GM12878 (cell line): ENCODE measurements around the gene SLC2A4. TPM values are rescaled to one million over a fixed set of nuclear protein-coding genes. Genes with fewer than 3 reads are reported as not detected.

Experiments
- BRCA1 ChIP-seq: IDR thresholded peaks from 2 replicates; pipeline ENCODE4 v1.6.1; 2011; ENCODE audit warnings: low read depth, low read length, improper control_type of control experiment
- CEBPB ChIP-seq, 2 experiments: fragments of 150-350 bp in 1 of 2; IDR thresholded peaks; 2 replicates each; pipeline ENCODE4 v1.6.1; 2012 to 2014; ENCODE audit warnings: low read depth in 2 of 2, low read length in 2 of 2, borderline replicate concordance in 1 of 2, inconsistent platforms in 1 of 2
- CREM ChIP-seq: IDR thresholded peaks from 2 replicates; pipeline ENCODE4 v1.6.1; 2014; ENCODE audit warnings: antibody characterized with exemption, low read depth
- DPF2 ChIP-seq: fragments of 450-650 bp; IDR thresholded peaks from 2 replicates; pipeline ENCODE4 v1.6.1; 2017; ENCODE audit warnings: mild to moderate bottlenecking
- EED ChIP-seq: sonication (generic); IDR thresholded peaks from 2 replicates; pipeline ENCODE4 v1.6.1; 2016; ENCODE audit warnings: antibody characterized with exemption, low read depth
- EGR1 ChIP-seq, 2 experiments: IDR thresholded peaks; 1 replicate in 1 of 2; 2 replicates in 1 of 2; pipeline ENCODE4 v1.6.1; 2011 to 2012; ENCODE audit warnings: low read depth in 2 of 2, low read length in 2 of 2, borderline replicate concordance in 1 of 2, mild to moderate bottlenecking in 1 of 2, moderate library complexity in 1 of 2
- GATAD2B ChIP-seq: fragments of 450-650 bp; conservative IDR thresholded peaks from 2 replicates; pipeline ENCODE4 v1.6.1; 2017; ENCODE audit warnings: low read depth, mild to moderate bottlenecking, moderate library complexity
- MYB ChIP-seq: fragments of 150-350 bp; IDR thresholded peaks from 2 replicates; pipeline ENCODE4 v1.6.1; 2014; ENCODE audit warnings: mild to moderate bottlenecking, low read depth, low read length, borderline replicate concordance
- MYC ChIP-seq: IDR thresholded peaks from 2 replicates; pipeline ENCODE4 v1.6.1; 2011; ENCODE audit warnings: mild to moderate bottlenecking, low read length, moderate library complexity, inconsistent platforms; ENCODE audit not compliant: insufficient read depth, insufficient replicate concordance, insufficient read length, severe bottlenecking
- NFXL1 ChIP-seq: fragments of 450-650 bp; IDR thresholded peaks from 2 replicates; pipeline ENCODE4 v1.6.1; 2017; ENCODE audit warnings: antibody characterized with exemption, mild to moderate bottlenecking, borderline replicate concordance
- NR2F1 ChIP-seq: fragments of 450-650 bp; conservative IDR thresholded peaks from 2 replicates; pipeline ENCODE4 v1.6.1; 2017; ENCODE audit warnings: mild to moderate bottlenecking
- PBX3 ChIP-seq: IDR thresholded peaks from 2 replicates; pipeline ENCODE4 v1.6.1; 2011; ENCODE audit warnings: mild to moderate bottlenecking, low read depth, low read length, moderate library complexity; ENCODE audit not compliant: insufficient replicate concordance
- PML ChIP-seq: IDR thresholded peaks from 2 replicates; pipeline ENCODE4 v1.6.1; 2012; ENCODE audit warnings: low read length, inconsistent platforms
- RELB ChIP-seq: fragments of 450-650 bp; IDR thresholded peaks from 2 replicates; pipeline ENCODE4 v1.6.1; 2017; ENCODE audit warnings: low read depth, mild to moderate bottlenecking, moderate library complexity
- REST ChIP-seq: IDR thresholded peaks from 2 replicates; pipeline ENCODE4 v1.6.1; 2012; ENCODE audit warnings: mild to moderate bottlenecking, low read depth, low read length
- SP1 ChIP-seq: IDR thresholded peaks from one replicate; pipeline ENCODE4 v1.6.1; 2011; ENCODE audit warnings: low read depth, low read length
- STAT1 ChIP-seq: fragments of 450-650 bp; conservative IDR thresholded peaks from 2 replicates; pipeline ENCODE4 v1.6.1; 2014; ENCODE audit warnings: antibody characterized with exemption, mild to moderate bottlenecking
- TARDBP ChIP-seq: IDR thresholded peaks from 2 replicates; pipeline ENCODE4 v1.6.1; 2016; ENCODE audit warnings: borderline replicate concordance
- polyA plus RNA-seq, 11 experiments: library from polyadenylated mRNA; depleted of rRNA in 4 of 11; unstranded in 6 of 11; stranded (reverse) in 5 of 11; fragments of >200 nt; fragmentation: Nextera tagmentation in 4 of 11; fragmentation: Illumina TruSeq in 1 of 11; extraction: Ambion mirVana in 4 of 11; extraction: Trizol in 1 of 11; gene quantifications; 1 replicate in 1 of 11; 2 replicates in 10 of 11; pipeline versions ENCODE4 v1.2.1 to v1.2.3, GENCODE V29; 2011 to 2016; ENCODE audit warnings: inconsistent platforms in 2 of 11, missing spikeins in 2 of 11, low read depth in 1 of 11
- total RNA-seq, 4 experiments: library from RNA; depleted of rRNA in 3 of 4; stranded (reverse); fragments of >200 nt in 3 of 4; fragmentation: Illumina TruSeq in 1 of 4; extraction: Trizol in 1 of 4; gene quantifications; 2 replicates each; pipeline versions ENCODE4 v1.2.1 to v1.2.3, GENCODE V29; 2013 to 2021
- TF ChIP-seq, protein P1 (sequence below): fragments of 450-650 bp; IDR thresholded peaks from 2 replicates; pipeline ENCODE4 v1.6.1; 2017; ENCODE audit warnings: borderline replicate concordance
- TF ChIP-seq, protein P2 (sequence below): IDR thresholded peaks from 2 replicates; pipeline ENCODE4 v1.6.1; 2011; ENCODE audit warnings: borderline replicate concordance, low read depth, mild to moderate bottlenecking, moderate library complexity, mixed read lengths, low read length; ENCODE audit not compliant: insufficient read depth; ENCODE audit errors: extremely low read length

The SLC2A4 gene
- total and polyA plus RNA-seq, 10 of the 15 experiments (the other 5 are each of a cell fraction or from before 2014, with no cell fraction given) = 0.03 to 0.23 (median 0.04) TPM; not detected in 4

- TF ChIP-seq RELB = peak; percentile 86
- 0 out of 2 replicates have a peak, but pooled peaks have one; percentile 46 for TF ChIP-seq MYB
- TF ChIP-seq, protein P1, sequence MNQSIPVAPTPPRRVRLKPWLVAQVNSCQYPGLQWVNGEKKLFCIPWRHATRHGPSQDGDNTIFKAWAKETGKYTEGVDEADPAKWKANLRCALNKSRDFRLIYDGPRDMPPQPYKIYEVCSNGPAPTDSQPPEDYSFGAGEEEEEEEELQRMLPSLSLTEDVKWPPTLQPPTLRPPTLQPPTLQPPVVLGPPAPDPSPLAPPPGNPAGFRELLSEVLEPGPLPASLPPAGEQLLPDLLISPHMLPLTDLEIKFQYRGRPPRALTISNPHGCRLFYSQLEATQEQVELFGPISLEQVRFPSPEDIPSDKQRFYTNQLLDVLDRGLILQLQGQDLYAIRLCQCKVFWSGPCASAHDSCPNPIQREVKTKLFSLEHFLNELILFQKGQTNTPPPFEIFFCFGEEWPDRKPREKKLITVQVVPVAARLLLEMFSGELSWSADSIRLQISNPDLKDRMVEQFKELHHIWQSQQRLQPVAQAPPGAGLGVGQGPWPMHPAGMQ = no peak
- peak; percentile 64 for TF ChIP-seq NR2F1
- TF ChIP-seq, protein P2, sequence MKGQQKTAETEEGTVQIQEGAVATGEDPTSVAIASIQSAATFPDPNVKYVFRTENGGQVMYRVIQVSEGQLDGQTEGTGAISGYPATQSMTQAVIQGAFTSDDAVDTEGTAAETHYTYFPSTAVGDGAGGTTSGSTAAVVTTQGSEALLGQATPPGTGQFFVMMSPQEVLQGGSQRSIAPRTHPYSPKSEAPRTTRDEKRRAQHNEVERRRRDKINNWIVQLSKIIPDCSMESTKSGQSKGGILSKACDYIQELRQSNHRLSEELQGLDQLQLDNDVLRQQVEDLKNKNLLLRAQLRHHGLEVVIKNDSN = peak; percentile 100
- no peak for TF ChIP-seq NFXL1
- no peak for TF ChIP-seq STAT1
- peak; percentile 81 for TF ChIP-seq SP1
- peak; percentile 86 for TF ChIP-seq PML
- TF ChIP-seq DPF2 = peak; percentile 82
- no peak for TF ChIP-seq EED
- TF ChIP-seq CEBPB (IDR thresholded peaks at IDR 0.05; ENCODE audit: borderline replicate concordance in 1 of 2, low read depth in 2 of 2, low read length in 2 of 2) = no peak
- peak; percentile 60; the same call in 1 of the 2 replicates for TF ChIP-seq CREM
- TF ChIP-seq GATAD2B = peak; percentile 53; the same call in 1 of the 2 replicates
- no peak for TF ChIP-seq REST
- TF ChIP-seq TARDBP = no peak; the same call in 1 of the 2 replicates
- TF ChIP-seq PBX3 = no peak
- TF ChIP-seq EGR1 (IDR thresholded peaks at IDR 0.05; ENCODE audit: borderline replicate concordance in 1 of 2, low read depth in 2 of 2, low read length in 2 of 2) = peak; percentile 74 to 78
- TF ChIP-seq MYC = peak; percentile 49
- no peak for TF ChIP-seq BRCA1
Observed at GRCh38 chr17:7234083-7234951, 47.2 kb upstream of the SLC2A4 start, which contains the start of gene DVL2 (continued).
